HG02623 (cell line): ENCODE results near the gene BUB1.
"Not testable (repeated sequence)": the region's sequence is repeated elsewhere in the genome, so short reads cannot be mapped to it uniquely, and the experiment has no call there.

Experiments used
- ATAC-seq: cut with Tn5 transposase; IDR thresholded peaks from one replicate; pipeline ENCODE4 v1.9.1; 2021; ENCODE audit warnings: moderate library complexity; ENCODE audit not compliant: unreplicated experiment

Gene BUB1

DNA sequence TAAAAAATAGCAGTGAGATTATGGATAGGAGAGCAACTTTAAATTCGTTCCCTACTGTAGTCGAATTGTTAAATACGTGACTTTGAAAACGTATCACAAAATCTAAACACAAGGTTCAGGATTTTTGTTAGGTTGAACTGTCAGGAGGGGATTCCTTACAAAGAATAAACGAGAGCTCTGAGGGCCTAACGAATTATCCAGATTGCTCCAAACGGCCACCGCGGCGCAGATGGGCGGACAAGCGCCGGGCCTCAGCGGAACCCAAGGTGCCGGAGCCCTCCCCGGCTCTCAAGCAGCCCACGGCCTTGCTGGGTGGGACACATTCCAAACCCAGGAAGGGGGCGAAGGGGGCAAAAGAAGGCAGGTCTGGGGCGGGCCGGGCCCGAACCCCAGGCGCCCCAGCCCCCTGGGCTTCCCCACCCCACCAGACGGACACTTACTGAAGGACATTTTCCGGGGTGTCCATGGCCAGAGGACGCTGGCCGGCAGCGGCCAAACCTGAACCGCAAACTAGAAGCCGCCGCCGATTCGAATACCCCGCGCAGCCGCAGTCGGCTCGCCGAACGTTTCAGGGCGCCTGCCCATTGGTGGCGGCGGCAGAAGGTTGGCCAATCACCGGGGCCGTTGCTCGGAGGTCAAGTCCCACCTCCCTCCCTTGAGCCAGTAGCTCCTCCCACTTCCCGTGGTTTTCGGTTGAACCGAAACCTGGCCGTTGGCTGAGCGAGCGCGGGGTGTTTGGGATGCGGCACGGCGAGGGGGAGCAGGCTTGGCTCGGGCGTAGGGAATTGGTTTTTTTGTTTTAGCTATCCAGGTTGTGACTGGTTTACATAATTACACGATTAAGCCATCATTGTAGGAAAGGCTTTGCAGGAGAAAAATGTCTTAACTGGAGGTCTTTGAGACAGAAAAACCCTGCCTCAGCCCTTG lies at the start of gene BUB1:
TSS of gene BUB1 (minus strand) at position 534 of the 927 bp plus-strand sequence. CDS start at position 466, 68 bp downstream.
- peak; percentile 70 for ATAC-seq

GRCh38 chr2:110726285-110726684 lies 48.4 kb upstream of the BUB1 start:
- no peak for ATAC-seq

- no peak for ATAC-seq
These were observed 48.0 kb upstream of the BUB1 start for GRCh38 chr2:110725859-110726258.

- ATAC-seq: no peak
These were observed 47.5 kb upstream of the BUB1 start for GRCh38 chr2:110725370-110725769.

DNA sequence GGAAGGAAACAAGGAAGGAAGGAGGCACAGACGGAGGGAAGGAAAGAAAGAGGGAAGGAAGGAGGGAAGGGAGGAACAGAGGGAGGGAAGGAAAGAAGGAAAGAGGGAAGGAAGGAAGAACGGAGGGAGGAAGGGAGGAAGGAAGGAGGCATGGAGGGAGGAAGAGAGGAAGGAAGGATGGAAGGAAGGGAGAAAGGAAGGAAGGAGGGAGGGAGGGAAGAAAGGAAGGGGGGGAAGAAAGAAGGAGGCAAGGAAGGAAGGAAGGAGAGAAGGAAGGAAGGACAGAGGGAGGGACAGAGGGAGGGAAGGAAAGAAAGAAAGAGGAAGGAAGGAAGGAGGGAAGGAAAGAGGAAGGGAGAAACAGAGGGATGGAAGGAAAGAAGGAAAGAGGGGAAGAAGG lies 47.0 kb upstream of the BUB1 start:
- ATAC-seq: no peak

GRCh38 chr2:110720547-110720946 lies 42.7 kb upstream of the BUB1 start:
- ATAC-seq: no peak

- no peak for ATAC-seq
These were observed 41.1 kb upstream of the BUB1 start for GRCh38 chr2:110718990-110719389.

- no peak for ATAC-seq
These were observed 40.5 kb upstream of the BUB1 start for GRCh38 chr2:110718382-110718781.

GRCh38 chr2:110717734-110718133 lies 39.9 kb upstream of the BUB1 start:
- no peak for ATAC-seq

GRCh38 chr2:110716959-110717645 lies 39.2 kb upstream of the BUB1 start:
- no peak for ATAC-seq

DNA sequence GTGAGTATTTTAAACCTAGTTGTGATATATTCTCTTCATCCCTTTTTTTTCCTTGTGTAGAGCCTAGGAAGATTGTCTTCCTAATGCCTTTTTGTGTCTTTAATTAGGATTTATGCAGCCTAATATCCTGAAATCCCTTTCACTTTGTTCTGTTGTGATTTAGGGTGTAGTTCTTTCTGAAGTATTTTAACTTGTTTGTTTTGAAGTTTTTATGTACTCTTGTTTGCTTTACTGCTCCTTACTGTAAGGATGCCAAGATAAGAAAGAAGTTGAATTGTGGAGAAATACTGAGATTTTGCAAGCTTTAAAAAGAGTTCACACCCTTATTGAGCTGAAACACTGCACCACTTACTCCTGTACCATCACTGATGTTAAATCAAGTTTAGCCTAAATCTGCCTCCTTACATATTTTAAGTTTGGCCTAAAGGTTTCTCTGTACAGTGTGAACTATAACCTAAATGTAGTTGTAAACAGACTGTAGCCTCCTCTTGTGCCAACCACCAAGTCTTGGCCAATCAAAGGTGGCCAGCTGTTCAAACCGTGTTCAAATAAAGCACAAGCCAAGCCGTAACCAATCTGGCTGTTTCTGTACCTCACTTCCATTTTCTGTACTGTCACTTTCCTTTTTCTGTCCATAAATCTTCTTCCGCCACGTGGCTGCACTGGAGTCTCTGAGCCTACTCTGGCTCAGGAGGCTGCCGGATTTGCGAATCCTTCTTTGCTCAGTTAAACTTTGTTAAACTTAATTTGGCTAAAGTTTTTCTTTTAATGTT lies 36.8 kb upstream of the BUB1 start:
- no peak for ATAC-seq

DNA sequence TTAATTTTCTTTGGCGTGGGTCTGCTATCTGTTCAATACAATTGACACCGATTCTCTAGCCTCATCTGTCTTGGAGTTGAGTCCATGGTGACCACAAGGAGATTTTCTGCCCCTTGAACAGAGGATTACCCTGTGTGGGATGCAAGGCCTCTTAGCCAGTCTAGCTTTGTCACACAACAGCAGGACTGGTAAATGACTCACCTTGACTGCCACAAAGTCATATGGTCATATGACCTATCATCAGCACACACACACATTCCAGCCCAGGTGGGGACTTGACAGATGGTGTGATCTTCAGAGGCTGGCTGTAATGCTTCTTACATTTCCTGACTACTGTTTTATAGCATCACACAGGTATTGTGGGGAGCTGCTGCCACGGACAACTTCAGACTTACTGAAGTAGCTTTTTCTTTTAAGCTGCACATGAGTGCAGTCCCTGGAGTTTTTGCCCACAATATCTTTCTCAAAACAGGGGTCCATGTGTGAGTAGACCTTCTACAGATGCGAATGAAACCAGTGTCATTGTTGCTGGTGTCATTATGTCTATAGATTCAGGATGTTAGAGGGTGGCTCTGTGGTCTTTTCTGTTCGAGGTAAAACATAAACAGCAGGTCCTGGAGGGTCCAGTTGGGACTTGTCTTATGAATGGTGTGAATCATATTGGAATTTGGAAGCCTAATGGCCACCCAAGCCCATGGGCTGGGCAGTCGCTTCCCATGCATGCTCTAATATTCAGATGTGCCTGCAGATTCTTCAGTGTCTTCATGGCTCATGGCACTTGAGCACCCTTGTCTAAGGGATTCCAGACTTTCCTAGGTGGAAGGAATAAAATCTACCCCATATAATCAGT lies 35.9 kb upstream of the BUB1 start:
- no peak for ATAC-seq

DNA sequence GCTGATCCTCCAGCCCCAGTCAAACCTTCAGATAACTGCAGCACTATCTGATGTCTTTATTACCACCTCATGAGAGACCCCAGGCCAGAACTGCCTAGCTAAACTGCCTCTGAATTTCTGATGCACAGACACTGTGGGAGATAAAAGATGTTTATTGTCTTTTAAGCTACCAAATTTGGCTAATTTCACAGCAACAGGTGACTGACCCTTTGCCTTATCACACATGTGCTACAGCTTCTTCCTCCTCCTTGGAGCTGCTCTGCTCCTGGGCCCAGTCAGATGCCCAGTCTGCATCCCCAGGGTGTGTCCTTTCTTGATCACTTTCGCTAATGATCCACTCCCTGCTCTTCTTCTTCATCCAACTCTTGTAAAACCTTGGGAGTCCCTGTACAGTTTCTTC lies 34.9 kb upstream of the BUB1 start:
- ATAC-seq: no peak

- no peak for ATAC-seq
These were observed 30.6 kb upstream of the BUB1 start for GRCh38 chr2:110708455-110708854.

GRCh38 chr2:110707386-110707965 lies 29.6 kb upstream of the BUB1 start:
- no peak for ATAC-seq

- ATAC-seq: no peak
These were observed 24.9 kb upstream of the BUB1 start for GRCh38 chr2:110702514-110703380.

GRCh38 chr2:110698253-110698652 lies 20.4 kb upstream of the BUB1 start:
- ATAC-seq: not testable (repeated sequence)

DNA sequence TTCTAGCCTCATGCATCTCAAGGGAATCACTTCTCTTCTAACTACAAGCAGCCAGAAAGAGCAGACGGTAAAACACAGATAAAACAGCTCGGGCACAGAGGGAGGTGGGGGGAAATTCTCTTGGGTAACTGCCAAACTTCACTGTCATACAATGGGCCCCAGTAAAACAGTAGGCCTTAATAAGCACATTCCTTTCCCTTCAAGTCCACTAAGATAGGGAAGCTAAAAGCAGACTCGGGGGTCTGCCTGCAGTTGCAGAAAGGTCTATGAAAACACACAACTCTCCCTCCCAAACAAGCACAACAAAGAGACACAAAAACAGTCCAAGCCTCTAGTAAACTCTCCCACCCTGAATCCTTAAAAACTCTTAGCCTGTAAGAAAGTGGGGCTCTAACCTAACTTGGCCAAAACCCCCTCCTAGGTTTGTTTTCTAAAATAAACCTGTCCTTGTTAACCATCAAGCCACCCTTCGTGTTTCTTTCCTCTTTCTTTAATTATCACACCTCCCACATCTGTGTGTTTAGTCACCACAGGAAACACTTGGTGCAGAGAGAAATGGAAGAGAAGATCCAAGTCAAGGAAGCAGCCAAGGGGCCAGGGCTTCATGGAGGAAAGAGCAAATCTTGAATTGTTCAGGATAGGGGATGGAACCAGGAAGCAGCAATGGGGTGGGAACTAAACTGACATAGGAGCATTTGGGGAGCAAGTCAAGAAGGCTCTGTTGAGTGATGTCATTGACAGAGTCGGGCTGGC lies 17.5 kb upstream of the BUB1 start:
- ATAC-seq: not testable (repeated sequence)
